Ovary (tissue), 3 donors: ENCODE results near the gene PITPNC1.

Experiments
- CTCF ChIP-seq, 3 donors: fragments of 450-650 bp in 2 of 3; fragments of 200-600 bp in 1 of 3; IDR thresholded peaks; one replicate each; pipeline versions ENCODE4 v1.5.1 to v1.8.0; 2016 to 2022; ENCODE audit warnings: antibody characterized with exemption in 3 of 3, mild to moderate bottlenecking in 1 of 3
- EP300 ChIP-seq: sonication (generic); formaldehyde crosslinking; IDR thresholded peaks from one replicate; pipeline ENCODE4 v1.6.1; 2017; ENCODE audit warnings: antibody characterized with exemption
- POLR2A ChIP-seq: fragments of 450-650 bp; IDR thresholded peaks from one replicate; pipeline ENCODE4 v1.6.1; 2017; ENCODE audit warnings: antibody characterized with exemption, mild to moderate bottlenecking, moderate library complexity
- donor health status: DM: no; HTN: no; CAD: no.

GRCh38 chr17:67482764-67483163 is 105.7 kb downstream of the PITPNC1 start:
- TF ChIP-seq POLR2A: no peak
- TF ChIP-seq CTCF (IDR thresholded peaks at IDR 0.05): no peak
- TF ChIP-seq EP300: no peak
